IPS-15b (cell line): Measurements from ENCODE around the gene KCNH2.

Experiments
- H3K27me3 ChIP-seq: one replicate; pipeline ENCODE4 v1.6.1; 2013; ENCODE audit warnings: low read length; ENCODE audit not compliant: control insufficient read depth, insufficient read depth
- H3K36me3 ChIP-seq: one replicate; pipeline ENCODE4 v1.6.1; 2013; ENCODE audit warnings: low read length; ENCODE audit not compliant: control insufficient read depth, insufficient read depth
- H3K4me1 ChIP-seq: one replicate; pipeline ENCODE4 v1.6.1; 2013; ENCODE audit warnings: mild to moderate bottlenecking, low read length; ENCODE audit not compliant: control insufficient read depth, insufficient read depth
- H3K4me3 ChIP-seq: one replicate; pipeline ENCODE4 v1.5.1; 2013; ENCODE audit warnings: low read depth, low read length
- H3K9ac ChIP-seq: one replicate; pipeline ENCODE4 v1.6.1; 2013; ENCODE audit warnings: low read depth, mild to moderate bottlenecking, low read length
- H3K9me3 ChIP-seq: one replicate; pipeline ENCODE4 v1.6.1; 2013; ENCODE audit warnings: mild to moderate bottlenecking, low read length; ENCODE audit not compliant: control insufficient read depth, insufficient read depth

Gene KCNH2

DNA sequence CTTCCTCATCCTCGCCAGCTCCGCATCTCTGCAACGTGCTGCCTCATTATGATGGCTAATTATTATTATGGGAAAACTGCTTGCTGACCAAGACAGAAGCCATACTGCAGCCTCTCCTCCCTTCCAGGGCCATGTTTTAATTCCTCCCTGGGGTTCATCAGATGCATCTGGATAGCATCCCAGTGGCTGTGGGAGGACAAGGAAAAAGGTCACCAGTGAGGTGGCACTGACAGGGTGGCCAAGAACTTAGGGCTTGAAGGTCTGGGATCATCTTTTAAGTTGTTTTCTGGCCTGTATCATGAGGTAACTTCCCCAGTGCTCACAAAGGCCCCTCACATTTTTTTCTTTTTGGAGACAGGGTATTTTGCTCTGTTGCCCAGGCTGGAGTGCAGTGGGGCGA, 39.6 kb downstream of the KCNH2 start:
- Histone ChIP-seq H3K4me1 (no peaks in the 10 kb centered on the region), H3K36me3 (no peaks in the 10 kb centered on the region), H3K9ac (no peak overlapping the region), H3K9me3 (no peaks in the 10 kb centered on the region), H3K27me3 (no peaks in the 10 kb centered on the region), H3K4me3 (no peak overlapping the region)

DNA sequence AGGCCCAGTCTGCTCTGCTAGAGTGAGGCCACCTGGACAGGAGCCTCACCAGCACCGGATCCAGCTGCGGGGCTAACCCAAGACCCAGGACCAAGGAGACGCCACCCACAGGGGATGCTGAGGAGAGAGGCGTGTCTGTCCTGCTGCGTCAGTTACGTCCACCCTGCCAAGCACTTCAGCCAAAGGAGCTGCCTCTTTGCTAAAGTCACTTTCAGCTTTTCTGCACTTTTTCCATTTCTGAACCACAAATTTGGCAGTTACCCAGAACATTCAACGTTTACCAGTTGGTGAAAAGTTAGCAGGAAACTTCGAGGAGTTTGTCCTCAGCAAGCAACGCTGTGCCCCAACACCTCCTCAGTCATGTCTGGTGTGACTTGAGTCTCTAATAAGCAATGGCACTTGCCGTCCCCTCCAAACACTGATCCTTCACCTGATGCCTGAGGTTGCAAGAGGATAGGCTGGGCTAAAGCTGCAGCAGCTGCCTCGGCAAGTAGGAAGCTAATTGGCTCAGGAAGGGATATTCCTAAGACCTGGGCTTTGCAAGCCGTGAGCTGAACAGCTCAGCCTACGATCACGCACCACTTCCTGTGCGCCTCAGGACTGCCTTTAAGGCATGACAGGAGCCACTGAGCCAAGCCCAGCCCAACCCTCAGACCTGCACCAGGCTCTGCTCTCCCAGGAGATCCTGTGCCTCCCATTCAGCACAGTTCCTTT, 40.1 kb downstream of the KCNH2 start:
- Histone ChIP-seq H3K4me1 (no peaks in the 10 kb centered on the region), H3K4me3 (no peak overlapping the region), H3K9ac (no peak overlapping the region), H3K9me3 (no peaks in the 10 kb centered on the region), H3K36me3 (no peaks in the 10 kb centered on the region), H3K27me3 (no peaks in the 10 kb centered on the region)

DNA sequence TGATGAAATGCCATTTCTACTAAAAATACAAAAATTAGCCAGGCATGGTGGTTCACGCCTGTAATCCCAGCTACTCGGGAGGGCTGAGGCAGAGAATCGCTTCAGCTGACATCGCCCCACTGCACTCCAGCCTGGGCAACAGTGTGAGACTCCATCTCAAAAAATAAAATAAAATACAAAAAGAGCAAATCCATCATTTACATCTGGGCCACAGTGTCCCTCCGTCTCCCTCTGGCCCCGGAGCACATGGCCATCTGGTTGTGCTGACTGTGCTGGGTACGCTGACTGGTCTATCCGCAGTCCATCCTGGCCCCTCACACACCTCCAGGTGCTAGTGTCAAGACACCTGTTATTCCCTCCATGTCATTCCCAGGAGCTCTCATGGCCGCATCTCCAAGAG, 42.1 kb downstream of the KCNH2 start:
- no peak overlapping the region for H3K4me3 ChIP-seq
- H3K9me3 ChIP-seq = no peaks in the 10 kb centered on the region
- no peaks in the 10 kb centered on the region for H3K36me3 ChIP-seq
- no peaks in the 10 kb centered on the region for H3K4me1 ChIP-seq
- H3K27me3 ChIP-seq = no peaks in the 10 kb centered on the region
- H3K9ac ChIP-seq = no peak overlapping the region

DNA sequence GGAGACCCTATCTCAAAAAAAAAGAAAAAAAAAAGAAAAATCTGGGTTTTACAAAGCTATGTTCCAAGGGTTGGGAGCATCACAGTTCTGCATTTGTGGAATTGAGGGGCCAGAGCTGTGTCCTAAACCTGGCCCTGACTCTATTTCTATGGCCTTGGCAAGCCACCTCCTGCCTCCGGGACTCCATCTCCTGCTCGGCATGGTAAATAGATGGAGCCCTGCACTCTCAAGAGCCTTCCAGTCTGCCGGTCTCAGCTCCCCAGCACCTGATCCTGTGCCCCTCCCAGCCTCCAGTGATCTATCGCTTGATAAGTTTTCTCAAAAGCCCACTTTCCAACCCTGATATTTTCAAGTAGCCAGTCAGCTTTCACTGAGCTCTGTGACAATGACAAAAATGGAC, 43.0 kb downstream of the KCNH2 start:
- no peaks in the 10 kb centered on the region for H3K4me1 ChIP-seq
- no peaks in the 10 kb centered on the region for H3K27me3 ChIP-seq
- H3K4me3 ChIP-seq = no peak overlapping the region
- no peak overlapping the region for H3K9ac ChIP-seq
- H3K9me3 ChIP-seq = no peaks in the 10 kb centered on the region
- no peaks in the 10 kb centered on the region for H3K36me3 ChIP-seq

DNA sequence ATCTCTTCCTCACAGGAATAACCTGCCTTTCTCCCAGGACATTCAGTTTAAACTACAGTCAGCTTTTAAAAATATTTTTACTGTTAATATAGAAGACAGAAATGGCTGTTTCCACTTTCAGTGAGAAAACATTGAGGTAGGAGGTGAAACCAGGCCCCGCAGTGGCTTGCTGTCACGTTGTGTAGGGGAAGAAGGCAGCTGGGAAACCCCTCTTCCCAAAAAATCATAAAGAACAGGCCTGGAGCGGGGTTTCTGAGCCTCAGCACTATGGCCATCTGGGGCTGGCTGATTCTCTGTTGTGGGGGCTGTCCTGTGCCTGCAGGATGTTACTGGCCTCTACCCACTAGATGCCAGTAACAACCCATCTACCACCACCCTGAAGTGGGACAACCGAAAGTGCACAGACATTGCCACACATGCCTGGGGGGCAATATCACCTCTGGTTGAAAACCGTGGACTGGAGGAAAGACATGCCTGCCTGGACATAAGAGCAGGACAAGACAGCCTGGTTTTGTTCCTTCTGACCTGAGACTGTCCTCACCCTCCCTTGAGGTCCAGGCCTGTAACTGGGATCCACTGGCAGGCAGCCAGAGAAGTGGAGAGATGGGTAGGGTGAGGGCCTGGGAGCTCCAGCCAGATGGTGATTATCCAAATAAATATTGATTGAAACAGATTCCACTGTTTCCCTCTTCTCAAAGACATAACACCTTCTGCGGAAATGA, 43.9 kb downstream of the KCNH2 start:
- Histone ChIP-seq H3K4me3 (no peak overlapping the region), H3K4me1 (no peaks in the 10 kb centered on the region), H3K27me3 (no peaks in the 10 kb centered on the region), H3K36me3 (no peaks in the 10 kb centered on the region), H3K9ac (no peak overlapping the region), H3K9me3 (no peaks in the 10 kb centered on the region)

DNA sequence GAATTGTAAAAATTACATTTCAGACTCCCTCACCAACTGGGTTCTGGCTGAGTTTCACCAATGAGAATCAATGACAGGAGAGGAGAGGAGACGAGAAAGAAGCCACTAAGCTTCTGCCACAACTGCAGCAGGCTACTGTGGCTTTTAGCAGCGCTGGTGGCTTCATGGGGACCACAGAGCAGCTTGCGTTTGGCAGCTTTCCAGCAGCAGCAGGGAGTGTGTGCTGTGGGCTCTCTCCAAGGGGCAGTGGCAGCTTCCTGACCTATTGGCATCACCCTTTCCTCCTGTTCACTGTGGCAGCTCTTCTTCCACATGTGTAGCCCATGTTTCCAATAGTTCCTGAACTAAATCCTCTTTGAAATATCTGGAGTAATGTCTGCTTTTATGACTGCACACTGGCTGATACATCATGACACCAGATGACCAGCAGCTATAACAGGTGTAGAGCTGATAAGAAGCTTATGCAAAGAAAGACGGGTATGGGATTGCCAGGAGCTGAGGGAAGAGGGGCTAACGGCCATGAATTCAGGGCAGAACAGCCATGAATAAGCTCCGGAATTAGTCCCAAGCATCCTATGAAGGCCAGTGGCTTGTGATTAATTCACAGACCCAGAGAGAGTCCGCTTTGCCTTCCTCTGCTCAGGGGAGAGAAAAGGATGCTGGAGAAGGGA, 46.8 kb downstream of the KCNH2 start:
- no peaks in the 10 kb centered on the region for H3K27me3 ChIP-seq
- H3K9ac ChIP-seq = no peak overlapping the region

DNA sequence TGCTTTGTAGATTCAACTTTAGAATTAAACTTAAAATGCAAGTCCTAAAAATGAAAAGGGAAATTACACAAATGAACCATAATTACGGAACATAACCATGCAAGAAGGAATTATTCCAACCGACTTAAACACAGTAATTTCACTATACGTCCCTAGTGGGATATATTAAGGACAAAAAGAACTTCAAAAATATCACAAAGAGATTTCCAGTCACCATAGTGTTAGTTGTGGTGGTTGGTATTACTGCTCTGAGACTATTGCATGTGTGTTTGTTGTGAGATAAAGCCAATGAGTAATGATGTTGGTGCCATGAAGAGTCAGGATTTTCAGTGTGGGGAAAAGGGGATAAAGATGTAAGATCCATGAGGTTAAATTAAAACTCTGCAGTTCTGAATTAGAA, 49.6 kb downstream of the KCNH2 start:
- H3K4me1 ChIP-seq = no peaks in the 10 kb centered on the region
- H3K27me3 ChIP-seq = no peaks in the 10 kb centered on the region
- no peaks in the 10 kb centered on the region for H3K36me3 ChIP-seq
- H3K9me3 ChIP-seq = no peaks in the 10 kb centered on the region
- no peak overlapping the region for H3K9ac ChIP-seq
- H3K4me3 ChIP-seq = no peak overlapping the region

More for the DNA sequence above, 46.8 kb downstream of the KCNH2 start:
- H3K9me3 ChIP-seq = no peaks in the 10 kb centered on the region
- H3K4me1 ChIP-seq = no peaks in the 10 kb centered on the region
- no peaks in the 10 kb centered on the region for H3K36me3 ChIP-seq
- H3K4me3 ChIP-seq = no peak overlapping the region

DNA sequence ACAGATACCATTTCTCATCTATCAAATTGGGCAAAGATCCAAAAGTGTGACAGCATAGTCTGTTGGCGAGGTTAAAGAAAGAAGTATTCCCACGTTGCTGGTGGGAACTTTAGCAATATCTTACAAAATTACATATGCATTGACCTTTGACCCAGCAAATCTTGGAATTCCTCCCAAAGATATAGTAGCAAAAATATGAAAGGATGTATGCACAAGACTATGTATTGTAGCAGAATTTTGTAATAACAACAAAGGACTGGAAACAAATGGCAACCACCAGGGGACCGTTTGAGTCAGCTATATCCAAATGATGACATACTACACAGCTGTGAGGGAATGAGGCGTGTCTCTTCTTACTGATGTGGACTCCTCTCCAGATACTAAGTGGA, 50.2 kb downstream of the KCNH2 start:
- H3K4me3 ChIP-seq = no peak overlapping the region
- H3K9ac ChIP-seq = no peak overlapping the region
- H3K27me3 ChIP-seq = no peaks in the 10 kb centered on the region
- no peaks in the 10 kb centered on the region for H3K36me3 ChIP-seq
- no peaks in the 10 kb centered on the region for H3K4me1 ChIP-seq
- no peaks in the 10 kb centered on the region for H3K9me3 ChIP-seq

DNA sequence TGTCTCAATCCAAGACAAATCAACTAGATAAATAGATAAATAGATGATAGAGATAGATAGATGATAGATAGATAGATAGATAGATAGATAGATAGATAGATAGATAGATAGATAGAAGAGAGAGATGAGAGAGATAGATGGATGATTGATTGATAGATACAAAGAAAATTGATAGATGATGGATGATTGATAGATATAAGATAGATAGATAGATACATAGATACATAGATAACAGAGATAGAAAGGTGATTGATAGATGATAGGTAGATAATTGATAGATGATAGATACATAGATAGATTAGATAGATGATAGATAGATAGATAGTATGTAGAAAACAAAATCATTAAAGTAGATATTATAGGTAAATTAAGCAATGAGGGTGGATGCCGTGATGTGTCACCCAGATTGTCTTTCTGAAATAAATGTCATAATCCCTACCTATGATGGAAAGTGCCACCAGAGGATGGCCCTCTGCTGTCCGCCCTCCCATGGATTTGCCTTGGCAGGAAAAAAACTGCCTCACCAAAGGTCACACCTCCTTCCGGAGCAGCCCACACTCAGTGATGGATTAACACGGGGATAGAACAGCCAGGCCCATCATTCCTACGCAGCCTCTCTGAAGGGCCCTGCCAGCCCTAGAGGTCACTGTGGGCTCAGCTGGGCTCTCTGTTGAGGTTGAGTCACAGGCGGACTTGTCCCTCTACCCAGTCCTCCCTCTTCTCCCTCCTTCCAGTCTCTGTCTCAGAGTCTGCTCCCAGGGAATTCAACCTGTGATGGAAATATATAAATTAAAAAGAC, 50.8 kb downstream of the KCNH2 start:
- H3K9ac ChIP-seq = no peak overlapping the region
- H3K4me1 ChIP-seq = no peaks in the 10 kb centered on the region
- no peaks in the 10 kb centered on the region for H3K36me3 ChIP-seq
- no peaks in the 10 kb centered on the region for H3K27me3 ChIP-seq
- no peak overlapping the region for H3K4me3 ChIP-seq
- H3K9me3 ChIP-seq = no peaks in the 10 kb centered on the region

DNA sequence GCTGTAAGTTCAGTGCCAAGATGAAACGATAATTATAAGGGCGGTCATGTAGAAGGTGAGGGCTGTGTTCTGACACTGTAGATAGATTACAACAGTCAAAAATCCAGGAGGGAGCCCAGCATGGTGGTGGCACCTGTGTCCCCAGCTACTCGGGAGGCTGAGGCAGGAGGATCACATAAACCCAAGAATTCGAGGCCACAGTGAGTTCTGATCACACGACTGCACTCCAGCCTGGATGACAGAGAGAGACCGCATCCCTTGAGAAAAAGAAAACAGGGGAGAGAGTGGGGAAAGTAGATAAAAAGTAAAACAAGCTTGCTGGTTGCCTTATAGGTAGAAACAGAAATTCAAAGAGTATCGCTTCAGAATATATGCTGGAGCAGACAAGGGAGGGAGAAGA, 52.1 kb downstream of the KCNH2 start:
- no peaks in the 10 kb centered on the region for H3K4me1 ChIP-seq
- no peaks in the 10 kb centered on the region for H3K9me3 ChIP-seq
- no peak overlapping the region for H3K4me3 ChIP-seq
- no peak overlapping the region for H3K9ac ChIP-seq
- H3K27me3 ChIP-seq = no peaks in the 10 kb centered on the region
- no peaks in the 10 kb centered on the region for H3K36me3 ChIP-seq

DNA sequence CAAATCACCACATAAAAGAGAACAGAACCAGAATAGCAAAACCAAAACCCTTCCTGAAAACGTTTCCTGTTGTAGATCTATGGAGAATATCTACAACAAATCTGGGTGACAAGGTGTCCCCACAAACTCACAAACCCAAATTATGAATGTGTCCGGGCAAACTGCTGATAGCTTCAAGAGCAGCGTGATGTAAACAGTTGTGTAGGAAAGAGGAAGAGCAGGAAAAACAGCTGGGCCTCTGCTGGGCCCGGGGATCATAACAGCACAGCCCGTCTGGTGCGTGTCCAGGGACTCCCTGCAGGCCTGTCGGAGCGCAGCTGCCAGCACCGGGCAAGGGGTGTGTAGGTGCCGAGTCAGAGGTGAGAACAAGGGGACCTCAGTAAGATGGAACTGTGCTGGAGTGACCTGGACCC, 53.7 kb downstream of the KCNH2 start:
- Histone ChIP-seq H3K4me1 (no peaks in the 10 kb centered on the region), H3K36me3 (no peaks in the 10 kb centered on the region), H3K27me3 (no peaks in the 10 kb centered on the region), H3K9ac (no peak overlapping the region), H3K4me3 (no peak overlapping the region), H3K9me3 (no peaks in the 10 kb centered on the region)
